ENCODE measurements around the gene MINAR2.

The MINAR2 gene

GRCh38 chr5:129773376-129773775 is 25.5 kb downstream of the MINAR2 start:
- DNase-seq, result no peak

GRCh38 chr5:129781594-129781993 is 33.7 kb downstream of the MINAR2 start:
- no peak for DNase-seq

GRCh38 chr5:129803403-129803802 is 55.5 kb downstream of the MINAR2 start:
- no peak for DNase-seq

GRCh38 chr5:129804705-129805104 is 56.8 kb downstream of the MINAR2 start:
- DNase-seq, result no peak

GRCh38 chr5:129807162-129807814 is 59.4 kb downstream of the MINAR2 start:
- DNase-seq, result no peak
